CD4-positive, alpha-beta T cell treated with Interleukin-17A for 1 hour (primary cell): ENCODE measurements around the gene ORM2.
"Not testable (repeated sequence)": the region's sequence is repeated elsewhere in the genome, so short reads cannot be mapped to it uniquely, and the experiment has no call there.

Source experiments
- DNase-seq: peaks from one replicate; pipeline ENCODE4 v3.0.0-alpha.2; 2020

The ORM2 gene

DNA sequence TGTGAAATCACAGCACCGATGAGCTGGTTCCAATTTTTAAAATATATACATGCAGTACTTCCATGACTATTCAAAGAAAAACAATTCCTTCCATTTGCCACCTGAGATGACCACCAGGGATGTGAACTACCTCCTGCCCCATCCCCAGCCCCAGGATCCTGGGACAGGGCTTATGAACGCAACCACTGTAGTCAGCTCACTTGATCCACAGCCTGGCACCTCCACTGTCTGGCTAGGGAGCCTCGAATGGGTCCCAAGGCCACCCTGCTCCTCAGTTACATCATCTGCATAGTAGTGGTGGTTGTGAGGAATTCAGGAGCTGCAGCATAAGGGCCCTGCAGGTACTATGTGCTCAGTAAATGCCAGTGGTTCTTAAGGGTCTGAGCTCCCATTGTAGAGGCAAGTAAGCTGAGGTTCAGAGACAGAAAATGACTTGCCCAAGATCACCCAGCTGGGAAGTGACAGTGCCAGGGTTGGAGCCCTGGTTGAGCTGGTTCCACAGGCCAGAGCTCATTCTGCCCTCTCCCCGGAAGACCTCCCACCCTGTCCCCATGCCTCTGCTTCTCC, 2.9 kb downstream of the ORM2 start:
- DNase-seq: not testable (repeated sequence)

- DNase-seq: not testable (repeated sequence)
These were observed 4.0 kb downstream of the ORM2 start for GRCh38 chr9:114333718-114334117.

DNA sequence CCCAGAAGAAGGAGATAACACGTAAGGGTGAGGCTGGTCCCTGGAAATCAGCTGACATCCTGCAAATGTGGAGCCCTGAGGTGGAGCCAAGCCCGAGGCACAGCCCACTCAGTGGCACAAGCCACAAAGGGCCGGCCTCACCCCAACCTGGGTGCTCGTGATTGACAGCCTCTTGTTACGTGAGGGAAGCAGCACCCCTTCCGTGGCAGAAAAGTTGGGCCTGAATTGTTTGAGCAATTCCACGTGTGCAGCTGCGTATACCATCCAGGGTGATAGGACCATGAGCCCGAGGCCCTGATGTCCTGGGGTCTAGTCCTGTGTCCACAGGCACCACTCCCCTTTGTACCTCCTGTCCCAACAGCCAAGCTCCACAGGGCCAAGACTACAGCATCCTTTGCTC, 4.8 kb downstream of the ORM2 start:
- no peak for DNase-seq

- DNase-seq: no peak
These were observed 6.1 kb downstream of the ORM2 start for GRCh38 chr9:114335745-114336144.

DNA sequence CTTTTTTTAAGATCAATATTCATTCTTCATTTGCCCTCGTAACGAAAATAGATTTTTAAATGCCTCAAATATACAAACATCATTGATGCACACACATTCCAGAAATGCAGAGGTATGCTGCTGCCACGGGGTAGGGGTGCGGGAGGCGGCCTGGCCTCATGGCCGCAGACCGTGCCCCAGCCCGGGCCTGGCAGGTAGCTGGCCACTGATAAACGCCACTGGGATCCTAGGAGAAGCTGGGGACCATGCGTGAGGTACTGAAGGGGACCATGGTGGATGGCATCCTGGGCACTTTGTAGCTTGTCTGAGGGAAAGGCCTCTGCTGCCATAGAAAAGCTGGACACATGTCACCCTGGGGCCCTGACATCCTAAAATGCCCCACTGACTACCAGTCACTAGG, 6.5 kb downstream of the ORM2 start:
- DNase-seq: no peak

- no peak for DNase-seq
These were observed 7.2 kb downstream of the ORM2 start for GRCh38 chr9:114336699-114337395.

GRCh38 chr9:114338187-114338586, 8.5 kb downstream of the ORM2 start:
- DNase-seq: no peak

DNA sequence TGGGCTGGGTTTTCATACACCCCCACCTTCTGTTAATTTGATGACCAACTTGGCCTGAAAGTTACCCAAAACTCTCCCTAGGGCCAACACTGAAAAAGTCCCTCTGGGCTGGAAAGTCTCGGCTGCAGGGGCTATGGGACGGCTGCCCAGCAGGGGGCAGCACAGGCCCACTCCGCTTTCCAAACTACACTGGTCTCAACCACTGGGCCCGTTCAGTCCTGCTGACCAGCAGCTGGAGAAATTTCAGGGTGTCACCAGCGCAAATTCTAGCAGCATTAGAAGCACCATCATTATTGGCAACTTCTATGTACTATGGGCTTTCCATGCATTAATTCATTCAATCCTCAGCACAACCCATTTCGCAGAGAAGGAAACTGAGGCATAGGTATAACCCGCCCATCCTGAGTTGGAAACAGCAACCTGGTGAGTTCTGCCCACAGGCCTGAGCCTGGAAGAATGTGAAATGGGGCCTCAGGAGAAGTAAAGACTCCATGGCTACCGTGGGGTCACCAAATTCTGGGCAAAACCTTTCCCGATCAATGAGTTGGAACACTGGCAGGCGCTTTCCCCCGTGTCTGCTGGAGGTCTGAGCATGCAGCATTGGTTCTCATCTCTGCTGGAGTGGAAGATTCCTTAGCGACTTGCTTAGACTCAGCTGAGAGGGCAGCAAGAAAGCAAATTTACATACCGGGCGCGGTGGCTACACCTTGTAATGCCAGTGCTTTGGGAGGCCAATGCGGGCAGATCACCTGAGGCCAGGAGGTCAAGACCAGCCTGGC, 9.7 kb downstream of the ORM2 start:
- peak; percentile 60 for DNase-seq

DNA sequence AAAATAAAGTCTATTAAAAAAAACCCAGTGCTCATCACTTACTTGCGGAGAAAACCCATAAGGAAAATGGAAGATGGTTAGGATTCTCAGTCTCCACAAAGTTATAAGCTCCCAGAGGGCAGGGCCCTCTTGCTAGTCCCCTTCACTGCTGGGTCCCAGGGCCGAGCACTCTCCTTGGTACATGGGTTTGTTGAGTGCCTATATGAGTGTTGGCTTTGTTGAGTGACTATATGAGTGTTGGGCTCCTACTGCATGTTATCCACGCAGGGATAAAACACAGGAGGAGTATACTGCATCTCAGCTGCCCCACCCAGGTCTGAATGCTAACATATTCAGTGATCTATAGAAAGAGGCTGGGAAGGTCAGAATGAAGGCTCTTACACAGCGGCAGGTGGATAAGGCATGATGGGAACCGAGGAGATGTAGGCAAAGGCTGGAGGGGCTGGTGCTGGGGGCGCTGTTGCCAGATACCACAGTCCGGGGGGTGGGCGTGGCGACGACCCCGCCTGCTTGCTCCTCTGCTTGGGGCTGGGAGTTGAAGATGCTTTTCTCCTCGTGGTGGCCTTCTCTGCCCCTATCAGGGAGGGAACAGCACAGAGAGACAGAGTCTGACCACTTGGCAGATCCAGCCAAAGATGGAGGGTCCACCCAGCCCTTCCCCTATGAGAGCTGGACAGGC, 11.6 kb downstream of the ORM2 start:
- DNase-seq: no peak

- DNase-seq: no peak
These were observed 12.3 kb downstream of the ORM2 start for GRCh38 chr9:114341991-114342390.

GRCh38 chr9:114342755-114343440, 13.2 kb downstream of the ORM2 start:
- DNase-seq: no peak

- DNase-seq: no peak
These were observed 14.0 kb downstream of the ORM2 start for GRCh38 chr9:114343471-114344187.

DNA sequence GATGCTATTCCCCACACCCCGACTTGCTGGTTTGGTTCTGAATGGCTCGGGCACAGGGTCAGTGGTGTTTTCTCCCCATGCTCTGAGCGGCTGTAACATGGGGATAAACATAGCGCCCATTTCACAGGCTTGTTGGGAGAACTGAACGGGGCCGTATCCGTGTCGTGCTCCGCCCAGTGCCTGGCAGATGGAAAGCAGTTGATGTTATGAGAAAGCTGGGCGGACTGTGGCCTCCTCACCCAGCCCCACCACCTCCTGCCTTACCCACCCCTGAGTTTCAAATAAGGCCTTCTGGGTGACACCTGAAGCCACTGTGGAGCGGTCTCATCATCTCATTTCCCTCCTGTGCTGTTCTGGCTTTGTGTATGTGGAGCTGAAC, 14.5 kb downstream of the ORM2 start:
- no peak for DNase-seq

DNA sequence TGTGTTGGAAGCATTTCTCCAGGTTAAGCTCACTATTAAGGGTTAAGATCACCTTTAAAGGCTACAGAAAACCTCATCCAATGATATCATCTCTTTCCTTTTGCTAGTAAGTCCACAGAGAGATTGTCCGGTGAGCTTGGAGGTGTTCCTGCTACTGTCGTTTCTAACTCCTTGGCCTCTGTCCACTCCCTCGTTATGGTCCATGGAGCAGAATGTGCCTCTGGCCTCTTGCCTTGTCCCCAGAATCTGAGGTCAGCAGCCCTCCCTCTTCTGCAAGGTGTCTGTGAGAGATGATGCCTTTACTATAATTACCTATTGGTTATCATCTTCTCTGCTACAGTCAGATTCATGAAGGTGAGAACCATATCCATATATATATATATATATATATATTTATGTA, 15.0 kb downstream of the ORM2 start:
- DNase-seq: no peak

- no peak for DNase-seq
These were observed 15.9 kb downstream of the ORM2 start for GRCh38 chr9:114345493-114346065.

- no peak for DNase-seq
These were observed 16.5 kb downstream of the ORM2 start for GRCh38 chr9:114346146-114346545.

- DNase-seq: no peak
These were observed 18.0 kb downstream of the ORM2 start for GRCh38 chr9:114347675-114348074.

DNA sequence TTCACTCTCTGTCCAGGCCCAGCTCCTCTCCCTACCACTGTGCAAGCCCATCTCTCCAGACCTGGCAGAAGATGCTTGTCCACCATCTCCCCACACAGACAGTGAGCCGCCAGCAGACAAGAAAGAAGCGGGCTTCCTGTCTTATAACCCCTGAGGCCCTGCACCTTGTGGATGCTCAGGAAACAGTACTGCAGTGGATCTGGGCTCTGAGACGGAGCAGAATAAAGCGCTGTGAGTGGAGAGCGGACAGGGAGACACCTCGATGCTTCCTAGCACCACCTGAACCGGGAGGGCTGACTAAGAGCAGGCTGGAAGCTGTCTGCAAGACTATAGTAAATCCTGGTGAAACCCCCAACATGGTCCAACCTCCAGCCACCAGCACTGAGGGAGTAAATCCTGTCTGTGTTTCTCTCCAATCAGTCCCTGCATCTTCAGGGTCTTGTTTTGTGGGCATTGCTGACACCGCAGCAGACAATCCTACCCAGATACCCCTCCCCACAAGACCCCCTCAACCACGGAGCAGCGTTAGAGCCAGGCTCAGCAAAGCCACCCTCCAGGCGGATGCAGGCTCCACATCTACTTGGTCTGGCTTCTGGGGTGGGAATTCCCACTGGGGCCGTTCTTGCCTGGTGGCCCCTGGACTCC, 18.7 kb downstream of the ORM2 start:
- DNase-seq: no peak

DNA sequence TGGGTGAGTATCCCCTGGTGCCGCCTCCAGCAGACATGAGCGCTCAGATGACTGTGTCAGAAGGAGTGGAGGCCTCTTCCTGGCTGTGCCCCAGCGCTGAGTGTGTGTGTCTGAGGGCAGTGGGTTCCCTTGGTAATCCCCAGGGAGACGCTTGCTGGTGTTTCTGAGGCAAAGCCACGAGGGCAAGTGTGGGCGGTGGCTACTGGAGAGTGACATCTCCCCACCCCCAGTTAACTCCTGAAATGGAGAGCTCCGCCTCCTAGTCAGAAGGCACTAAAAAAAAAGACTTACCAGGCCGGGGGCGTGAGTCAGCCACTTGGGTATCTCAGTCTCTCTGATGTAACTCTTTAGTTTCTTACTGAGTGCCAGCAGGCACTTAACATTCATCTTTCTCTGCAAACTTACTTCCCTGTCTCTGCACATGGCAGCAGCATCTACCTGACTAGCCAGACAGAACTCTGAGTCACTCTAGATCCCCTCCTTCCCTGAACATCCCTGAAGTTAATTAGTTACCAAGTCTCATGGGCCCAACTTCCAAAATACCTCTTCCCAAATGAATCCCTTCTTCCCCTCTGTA, 19.3 kb downstream of the ORM2 start:
- DNase-seq: peak; percentile 67

DNA sequence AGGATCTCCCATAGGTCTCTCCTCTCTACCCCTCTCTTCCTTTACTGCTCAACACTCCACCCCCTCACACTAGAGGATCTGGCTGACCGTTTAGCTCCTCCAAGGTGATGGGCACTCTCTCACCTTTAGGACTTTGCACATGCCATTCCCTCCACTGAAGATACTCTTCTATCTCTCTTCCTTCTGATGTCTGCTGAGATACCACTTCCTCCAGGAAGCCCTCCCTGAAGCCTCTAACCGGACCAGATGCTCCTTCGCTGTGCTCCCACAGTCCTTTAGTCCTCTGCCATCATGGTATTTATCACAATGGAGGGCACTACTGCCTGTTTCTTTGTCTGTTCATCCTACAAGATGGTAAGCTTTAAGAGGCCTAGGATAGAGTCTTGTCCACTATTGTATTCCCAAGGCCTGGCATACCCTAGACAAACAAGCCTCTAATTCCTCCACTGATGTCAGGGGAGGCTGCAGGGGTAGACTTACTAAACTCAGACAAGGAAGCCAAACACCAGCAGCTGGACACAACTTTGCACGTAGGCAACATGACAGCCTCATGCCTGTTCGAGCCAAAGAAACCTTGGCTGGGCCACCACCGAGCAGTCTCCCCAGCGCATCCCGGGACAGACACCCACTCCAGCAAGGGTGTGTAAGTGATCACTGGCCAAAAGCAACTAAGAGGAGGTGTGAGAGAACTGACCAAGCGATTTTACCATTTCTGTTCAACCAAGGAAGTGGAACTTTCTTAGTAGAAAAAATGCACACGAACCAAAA, 20.2 kb downstream of the ORM2 start:
- DNase-seq: no peak
